Ectodermal cell (in vitro differentiated cells): ENCODE data around the gene DSCAML1.
"Not testable (repeated sequence)": the region's sequence is repeated elsewhere in the genome, so short reads cannot be mapped to it uniquely, and the experiment has no call there.

Experiments used
- H3K27ac ChIP-seq: 2 replicates; pipeline ENCODE4 v1.7.0; 2013; ENCODE audit warnings: mild to moderate bottlenecking, low read depth, low read length; ENCODE audit not compliant: insufficient read depth, poor library complexity, severe bottlenecking
- H3K27me3 ChIP-seq: 2 replicates; pipeline ENCODE4 v1.7.0; 2013; ENCODE audit warnings: mild to moderate bottlenecking, low read length; ENCODE audit not compliant: insufficient read depth, control insufficient read depth, poor library complexity, severe bottlenecking
- H3K36me3 ChIP-seq: one replicate; pipeline ENCODE4 v1.7.0; 2013; ENCODE audit warnings: low read length; ENCODE audit not compliant: control insufficient read depth, insufficient read depth
- H3K4me1 ChIP-seq: one replicate; pipeline ENCODE4 v1.7.0; 2013; ENCODE audit warnings: low read length; ENCODE audit not compliant: control insufficient read depth, insufficient read depth
- H3K4me3 ChIP-seq: 2 replicates; pipeline ENCODE4 v1.7.0; 2013; ENCODE audit warnings: low read depth, low read length, control low read depth; ENCODE audit not compliant: insufficient read depth
- H3K9me3 ChIP-seq: 2 replicates; pipeline ENCODE4 v1.7.0; 2013; ENCODE audit warnings: mild to moderate bottlenecking, low read length, moderate library complexity; ENCODE audit not compliant: control insufficient read depth
- WGBS, 2 experiments: methylation state at CpG; one replicate each; pipeline ENCODE4 v1.1.7; 2013; ENCODE audit warnings: missing lambda C conversion rate in 2 of 2; 5-methylcytosine and 5-hydroxymethylcytosine counted together

Gene DSCAML1

GRCh38 chr11:117763465-117763864 is 33.6 kb downstream of the DSCAML1 start:
- not testable (repeated sequence) for H3K27ac ChIP-seq, H3K4me3 ChIP-seq, H3K36me3 ChIP-seq, H3K27me3 ChIP-seq, H3K4me1 ChIP-seq, H3K9me3 ChIP-seq
- WGBS, 2 experiments: 59 to 60% methylated on average over 5 of the region's 5 CpGs

- Histone ChIP-seq H3K27me3 (no peaks in the 10 kb centered on the region), H3K27ac (no peak overlapping the region), H3K4me1 (peaks cover 8% of the 10 kb centered on the region), H3K4me3 (no peak overlapping the region), H3K36me3 (no peaks in the 10 kb centered on the region), H3K9me3 (no peaks in the 10 kb centered on the region)
- 84 to 87% methylated on average over 7 of the region's 7 CpGs for WGBS, 2 experiments
These were observed 35.0 kb downstream of the DSCAML1 start for GRCh38 chr11:117761993-117762392.

GRCh38 chr11:117759305-117759704 is 37.7 kb downstream of the DSCAML1 start:
- Histone ChIP-seq H3K27me3 (no peaks in the 10 kb centered on the region), H3K4me1 (peaks cover 8% of the 10 kb centered on the region), H3K4me3 (no peak overlapping the region), H3K27ac (no peak overlapping the region), H3K36me3 (no peaks in the 10 kb centered on the region), H3K9me3 (no peaks in the 10 kb centered on the region)
- WGBS, 2 experiments: 36 to 43% methylated on average over 8 of the region's 8 CpGs

- no peaks in the 10 kb centered on the region for H3K36me3 ChIP-seq
- H3K4me3 ChIP-seq: no peak overlapping the region
- H3K27ac ChIP-seq: no peak overlapping the region
- H3K4me1 ChIP-seq: peaks cover 9% of the 10 kb centered on the region
- WGBS, 2 experiments: 79 to 80% methylated on average over 4 of the region's 4 CpGs
- no peaks in the 10 kb centered on the region for H3K9me3 ChIP-seq
- H3K27me3 ChIP-seq: no peaks in the 10 kb centered on the region
These were observed 43.0 kb downstream of the DSCAML1 start for GRCh38 chr11:117754030-117754429.

GRCh38 chr11:117752721-117753237 is 44.2 kb downstream of the DSCAML1 start:
- H3K4me3 ChIP-seq: no peak overlapping the region
- 85 to 87% methylated on average over 9 of the region's 9 CpGs for WGBS, 2 experiments
- H3K27me3 ChIP-seq: no peaks in the 10 kb centered on the region
- H3K9me3 ChIP-seq: no peaks in the 10 kb centered on the region
- no peak overlapping the region for H3K27ac ChIP-seq
- H3K36me3 ChIP-seq: no peaks in the 10 kb centered on the region
- H3K4me1 ChIP-seq: peaks cover 9% of the 10 kb centered on the region

GRCh38 chr11:117752071-117752470 is 44.9 kb downstream of the DSCAML1 start:
- Histone ChIP-seq H3K36me3 (no peaks in the 10 kb centered on the region), H3K9me3 (no peaks in the 10 kb centered on the region), H3K27me3 (no peaks in the 10 kb centered on the region), H3K4me3 (no peak overlapping the region), H3K4me1 (peaks cover 9% of the 10 kb centered on the region), H3K27ac (no peak overlapping the region)
- 81 to 95% methylated on average over 2 of the region's 2 CpGs for WGBS, 2 experiments

GRCh38 chr11:117750916-117751662 is 45.9 kb downstream of the DSCAML1 start:
- H3K4me1 ChIP-seq: peaks cover 9% of the 10 kb centered on the region
- 94 to 95% methylated on average over 14 of the region's 14 CpGs for WGBS, 2 experiments
- no peaks in the 10 kb centered on the region for H3K36me3 ChIP-seq
- no peak overlapping the region for H3K4me3 ChIP-seq
- H3K27ac ChIP-seq: no peak overlapping the region
- no peaks in the 10 kb centered on the region for H3K9me3 ChIP-seq
- no peaks in the 10 kb centered on the region for H3K27me3 ChIP-seq

- 93 to 97% methylated on average over 5 of the region's 5 CpGs for WGBS, 2 experiments
- no peaks in the 10 kb centered on the region for H3K9me3 ChIP-seq
- H3K36me3 ChIP-seq: no peaks in the 10 kb centered on the region
- no peak overlapping the region for H3K27ac ChIP-seq
- H3K4me3 ChIP-seq: no peak overlapping the region
- peaks cover 9% of the 10 kb centered on the region for H3K4me1 ChIP-seq
- H3K27me3 ChIP-seq: no peaks in the 10 kb centered on the region
These were observed 46.7 kb downstream of the DSCAML1 start for GRCh38 chr11:117750357-117750756.

- WGBS, 2 experiments: 95 to 96% methylated on average over 8 of the region's 8 CpGs
- Histone ChIP-seq H3K27me3 (no peaks in the 10 kb centered on the region), H3K27ac (no peak overlapping the region), H3K9me3 (no peaks in the 10 kb centered on the region), H3K4me1 (peaks cover 9% of the 10 kb centered on the region), H3K4me3 (no peak overlapping the region), H3K36me3 (no peaks in the 10 kb centered on the region)
These were observed 47.5 kb downstream of the DSCAML1 start for GRCh38 chr11:117749541-117749910.

- H3K36me3 ChIP-seq: no peaks in the 10 kb centered on the region
- WGBS, 2 experiments: 94 to 95% methylated on average over 14 of the region's 14 CpGs
- H3K27me3 ChIP-seq: no peaks in the 10 kb centered on the region
- H3K4me1 ChIP-seq: peaks cover 9% of the 10 kb centered on the region
- H3K9me3 ChIP-seq: no peaks in the 10 kb centered on the region
- no peak overlapping the region for H3K4me3 ChIP-seq
- H3K27ac ChIP-seq: no peak overlapping the region
These were observed 48.1 kb downstream of the DSCAML1 start for GRCh38 chr11:117748771-117749540.
